NCI-H2196 treated with DMSO at 0.1 percent for 48 hours (cell line): ENCODE measurements around the gene VWA8.
"Not testable (repeated sequence)": the region's sequence is repeated elsewhere in the genome, so short reads cannot be mapped to it uniquely, and the experiment has no call there.

Source experiments
- DNase-seq: peaks from one replicate; lab custom pipeline; 2025; ENCODE audit not compliant: unreplicated experiment; lab: John Stamatoyannopoulos, UW

Gene VWA8

GRCh38 chr13:41597348-41598041, 363.4 kb downstream of the VWA8 start:
- DNase-seq = no peak

DNA sequence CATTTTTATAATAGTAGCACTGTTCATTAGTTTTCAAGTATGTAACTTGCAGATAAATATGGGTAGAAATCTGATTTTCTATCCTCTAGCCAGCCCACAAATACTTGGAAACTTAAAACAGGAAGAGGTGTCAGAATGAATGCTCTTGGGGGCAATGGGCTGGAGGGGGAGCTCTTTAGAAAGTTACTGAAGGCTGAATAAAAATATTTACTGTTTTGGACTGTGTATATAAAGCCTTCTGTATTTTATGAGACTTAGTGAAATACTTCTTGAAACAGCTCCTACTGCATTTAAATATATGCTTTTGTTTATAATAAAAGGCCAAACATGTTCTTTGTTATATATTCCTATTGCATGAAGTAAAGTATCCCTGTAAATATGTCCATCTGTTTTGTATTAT, 364.7 kb downstream of the VWA8 start:
- DNase-seq = no peak

GRCh38 chr13:41595298-41595697, 365.6 kb downstream of the VWA8 start:
- DNase-seq = no peak

DNA sequence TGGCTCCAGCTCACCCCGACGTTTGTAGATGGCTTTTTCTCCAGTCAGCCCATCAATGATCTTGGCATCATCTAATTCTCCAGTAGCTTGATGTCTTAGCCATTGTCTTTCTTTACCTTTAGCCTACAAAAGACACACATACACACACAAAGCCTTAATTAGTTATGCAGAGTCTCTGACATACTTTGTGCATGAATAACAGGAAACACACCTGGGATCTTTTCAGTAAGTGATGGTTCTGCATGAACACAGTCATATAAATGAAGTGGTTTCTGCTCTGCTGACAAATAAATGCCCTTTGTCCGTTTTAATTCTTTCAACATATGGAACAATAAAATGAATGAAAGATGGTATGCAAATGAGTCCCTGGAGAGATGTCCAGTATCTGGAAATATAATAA, 370.3 kb downstream of the VWA8 start:
- DNase-seq = no peak

GRCh38 chr13:41590122-41590521, 370.8 kb downstream of the VWA8 start:
- no peak for DNase-seq

DNA sequence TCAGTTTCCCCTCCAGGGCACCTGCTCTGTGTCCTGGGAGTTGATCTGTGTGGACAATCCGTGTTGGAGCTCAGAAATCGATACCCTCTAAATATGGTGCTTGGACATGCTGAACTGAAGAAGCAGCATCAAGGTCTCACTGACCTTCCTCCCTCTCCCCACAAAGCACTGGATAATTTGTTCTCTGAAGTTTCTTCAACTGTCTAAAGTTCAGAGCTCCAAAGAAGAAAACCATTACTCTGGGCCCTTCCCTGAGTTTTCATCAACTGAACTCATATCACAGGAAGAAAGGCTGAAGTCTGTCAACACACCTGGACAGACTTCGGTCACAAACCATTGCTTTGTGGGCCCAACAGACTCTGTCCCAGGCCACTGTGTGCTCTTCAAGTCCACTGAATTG, 371.5 kb downstream of the VWA8 start:
- no peak for DNase-seq

- no peak for DNase-seq
Measured at GRCh38 chr13:41588899-41589298, 372.0 kb downstream of the VWA8 start.

DNA sequence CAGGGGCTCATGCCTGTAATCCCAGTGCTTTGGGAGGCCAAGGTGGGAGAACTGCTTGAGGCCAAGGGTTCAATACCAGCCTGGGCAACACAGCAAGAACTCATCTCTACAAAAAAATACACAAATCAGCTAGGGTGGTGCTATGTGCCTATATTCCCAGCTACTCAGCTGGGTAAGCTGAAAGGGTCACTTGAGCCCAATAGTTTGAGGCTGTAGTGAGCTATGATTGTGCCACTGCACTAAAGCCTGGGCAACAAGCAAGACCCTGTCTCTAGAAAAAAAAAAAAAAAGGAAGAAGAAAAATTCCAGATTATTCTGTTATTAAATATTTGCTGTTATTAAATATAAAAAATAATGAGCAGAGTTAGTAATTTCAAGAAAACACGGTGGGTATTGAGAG, 372.5 kb downstream of the VWA8 start:
- DNase-seq = no peak

DNA sequence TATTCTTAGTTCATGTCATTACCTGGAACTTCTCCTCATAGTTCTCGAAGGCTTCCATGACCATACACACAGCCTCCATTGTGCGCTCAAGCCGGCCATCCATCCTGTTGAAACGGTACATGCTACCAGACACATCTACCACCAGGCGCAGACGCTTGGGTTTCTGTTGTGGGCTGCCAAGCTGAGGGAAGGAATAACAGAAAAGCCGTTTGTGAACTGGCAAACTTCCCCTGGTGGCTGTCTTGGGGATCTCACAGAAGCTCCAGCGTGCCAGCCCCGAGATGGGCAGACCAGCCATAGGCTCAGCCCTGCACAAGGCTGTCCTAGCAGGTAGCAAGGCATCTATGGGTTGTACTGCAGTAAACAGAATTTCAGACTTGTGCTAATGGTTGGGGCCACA, 373.4 kb downstream of the VWA8 start:
- no peak for DNase-seq

DNA sequence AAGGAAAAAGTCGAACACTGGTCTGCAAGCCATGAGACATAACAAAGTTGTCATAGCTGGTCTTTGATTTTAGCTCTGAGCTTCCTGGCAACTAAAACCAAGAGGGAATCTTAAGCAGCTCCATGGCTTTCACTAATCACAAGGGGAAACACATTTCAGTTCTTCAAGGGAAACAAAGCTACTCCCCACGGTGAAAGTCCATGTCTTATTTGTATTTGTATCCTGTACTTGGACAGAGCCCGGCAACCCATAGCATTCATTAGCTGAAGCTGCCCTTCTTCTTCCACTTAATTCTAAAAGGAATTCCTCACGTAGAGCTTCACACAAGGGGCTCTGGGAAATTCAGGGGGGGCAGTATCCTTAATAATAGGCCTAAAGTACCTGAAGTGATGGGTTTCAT, 374.7 kb downstream of the VWA8 start:
- DNase-seq = no peak

DNA sequence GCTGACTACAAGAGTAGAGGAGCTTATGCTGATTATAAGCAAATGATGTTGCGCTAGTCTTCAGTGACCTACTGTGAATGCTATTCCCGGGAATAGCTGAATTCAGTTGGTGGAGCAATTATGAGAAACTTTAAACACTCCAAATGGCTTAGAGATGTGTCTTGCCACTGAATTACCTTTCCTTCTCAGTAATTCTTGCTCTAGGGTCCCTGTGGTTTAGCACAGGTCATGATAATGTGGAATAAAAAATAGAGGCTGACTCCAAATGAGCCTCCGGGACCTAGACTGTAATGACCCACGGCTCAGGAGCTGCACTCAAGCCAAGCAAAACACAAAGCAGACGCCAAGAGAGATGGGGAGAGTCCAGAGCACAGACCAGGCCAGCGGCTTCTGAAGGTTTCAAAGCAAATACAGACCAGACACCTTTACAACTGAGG, 378.9 kb downstream of the VWA8 start:
- no peak for DNase-seq

DNA sequence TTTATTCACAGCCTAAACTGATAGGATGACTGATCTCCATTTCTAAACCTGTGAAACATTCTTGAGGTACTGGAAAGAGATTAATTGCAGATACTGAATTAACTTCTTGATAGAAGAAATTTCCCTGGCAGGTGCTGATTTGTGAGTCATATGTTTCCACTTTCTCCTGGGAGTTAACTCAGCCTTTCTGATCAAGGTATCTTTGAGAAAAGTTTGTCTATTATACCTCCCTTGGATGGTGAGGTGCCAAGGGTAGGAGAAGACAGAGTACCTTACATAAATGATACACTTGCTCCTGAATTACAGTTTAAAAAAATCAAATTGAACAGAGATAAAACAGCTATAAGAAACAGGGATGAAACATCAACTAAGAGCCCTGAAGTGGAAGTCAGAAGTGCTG, 380.6 kb downstream of the VWA8 start:
- no peak for DNase-seq

DNA sequence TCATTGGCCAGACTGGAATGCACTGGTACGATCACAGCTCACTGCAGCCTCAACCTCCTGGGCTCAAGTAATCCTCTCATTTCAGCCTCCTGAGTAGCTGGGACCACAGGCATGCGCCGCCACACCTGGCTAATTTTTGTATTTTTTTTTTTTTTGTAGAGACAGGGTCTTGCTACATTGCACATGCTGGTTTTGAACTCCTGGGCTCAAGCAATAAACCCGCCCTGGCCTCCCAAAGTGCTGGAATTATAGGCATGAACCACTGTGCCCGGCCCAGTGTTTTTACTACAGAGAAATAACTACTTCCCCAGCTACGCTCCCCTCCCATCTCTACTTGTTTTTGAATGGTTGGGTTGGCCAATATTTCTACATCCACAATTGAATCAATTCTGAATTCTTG, 381.0 kb downstream of the VWA8 start:
- DNase-seq = no peak

GRCh38 chr13:41579168-41579567, 381.7 kb downstream of the VWA8 start:
- no peak for DNase-seq

GRCh38 chr13:41578371-41578770, 382.5 kb downstream of the VWA8 start:
- DNase-seq = no peak

- DNase-seq = no peak
Measured at GRCh38 chr13:41577436-41577835, 383.5 kb downstream of the VWA8 start.

- DNase-seq = not testable (repeated sequence)
Measured at GRCh38 chr13:41573640-41574039, 387.3 kb downstream of the VWA8 start.

DNA sequence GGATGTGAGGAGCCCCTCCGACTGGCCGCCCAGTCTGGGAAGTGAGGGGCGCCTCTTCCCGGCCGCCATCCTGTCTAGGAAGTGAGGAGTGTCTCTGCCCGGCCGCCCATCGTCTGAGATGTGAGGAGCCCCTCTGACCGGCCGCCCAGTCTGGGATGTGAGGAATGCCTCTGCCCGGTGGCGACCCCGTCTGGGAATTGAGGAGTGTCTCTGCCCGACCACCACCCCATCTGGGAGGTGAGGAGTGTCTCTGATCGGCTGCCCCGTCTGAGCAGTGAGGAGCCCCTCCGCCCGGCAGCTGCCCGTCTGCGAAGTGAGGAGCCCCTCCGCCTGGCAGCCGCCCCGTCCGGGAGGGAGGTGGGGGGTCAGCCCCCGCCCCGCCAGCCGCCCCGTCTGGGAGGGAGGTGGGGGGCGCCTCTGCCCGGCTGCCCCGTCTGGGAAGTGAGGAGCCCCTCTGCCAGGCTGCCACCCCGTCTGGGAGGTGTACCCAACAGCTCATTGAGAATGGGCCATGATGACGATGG, 389.0 kb downstream of the VWA8 start:
- DNase-seq = not testable (repeated sequence)

DNA sequence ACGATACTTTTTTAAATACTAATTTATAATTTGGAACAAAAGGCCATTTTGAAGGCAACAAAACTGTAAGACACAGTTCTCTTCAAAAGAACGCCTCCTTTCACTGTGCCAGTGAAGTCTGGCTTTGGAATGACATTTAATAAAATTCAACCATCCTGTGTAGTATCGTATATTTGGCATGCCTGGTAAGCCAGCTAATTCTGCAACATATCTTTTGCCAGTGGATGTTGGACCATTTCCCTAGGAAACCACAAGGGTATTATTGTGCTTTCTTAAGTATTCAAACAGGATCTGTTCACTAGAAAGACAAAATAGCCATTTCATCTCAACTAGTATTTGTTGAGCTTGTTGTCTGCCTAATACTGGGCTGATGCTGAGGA, 391.9 kb downstream of the VWA8 start:
- DNase-seq = no peak

- DNase-seq = no peak
Measured at GRCh38 chr13:41568143-41568971, 392.6 kb downstream of the VWA8 start.

DNA sequence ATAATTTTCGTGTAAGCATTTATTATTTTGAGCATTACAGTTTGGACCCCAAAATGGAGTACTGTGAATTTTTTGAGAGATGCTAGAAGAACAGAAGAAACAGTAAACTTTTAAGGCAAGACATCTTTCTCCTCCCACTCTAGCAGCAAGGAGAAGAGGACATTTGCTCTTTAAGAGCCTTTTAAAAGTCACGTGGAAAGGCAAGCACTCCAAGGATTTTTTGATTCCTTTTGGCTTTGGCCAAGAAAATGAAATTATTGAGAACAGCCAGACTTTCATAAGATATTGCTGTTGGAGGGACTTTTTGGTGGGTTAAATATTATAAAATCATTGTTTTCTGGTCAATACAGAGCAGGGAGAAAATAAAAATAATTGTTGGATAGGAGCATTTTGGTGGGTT, 393.5 kb downstream of the VWA8 start:
- no peak for DNase-seq

GRCh38 chr13:41565846-41566245, 395.1 kb downstream of the VWA8 start:
- no peak for DNase-seq
